HepG2 (cell line): ENCODE results near the gene NECAB2. TPM values are rescaled to one million over a fixed set of nuclear protein-coding genes. Genes with fewer than 3 reads are reported as not detected.
A peak's percentile ranks its signal among the peaks of the same experiment; 100 is the strongest.

Experiments used
- ATAC-seq: fragments of 200-7000 bp; cut with Tn5 transposase; 3 replicates; pipeline ENCODE4 v1.9.1; 2020; ENCODE audit warnings: mild to moderate bottlenecking, moderate library complexity
- BruUV-seq: library from RNA; stranded (reverse); fragments of 400-500 nt; replicated peaks from 2 replicates; lab custom pipeline; 2021; lab: Mats Ljungman, UMichigan
- CTCF ChIA-PET: fragments of 300-600 bp; formaldehyde crosslinking; extraction: SDS; loops from one replicate; lab custom pipeline; 2021; ENCODE audit warnings: low total read pairs, inconsistent platforms, low intra/inter-chr PET ratio; lab: Yijun Ruan, JAX
- POLR2A ChIA-PET: fragments of 350-600 bp; sonication (Branson Sonifier 250); formaldehyde crosslinking; loops from one replicate; lab custom pipeline; 2020; ENCODE audit warnings: antibody characterized with exemption, inconsistent platforms; lab: Yijun Ruan, JAX
- DNase-seq: peaks from one replicate; pipeline ENCODE4 v3.0.0-alpha.2; 2015; ENCODE audit warnings: low spot score
- FAIRE-seq: peaks from 3 replicates; lab custom pipeline; 2011; peaks lifted over from hg19 to GRCh38; lab: Jason Lieb, UNC
- H2AFZ ChIP-seq: one replicate; pipeline ENCODE4 v1.6.1; 2011; ENCODE audit warnings: low read length, inconsistent platforms
- H3K27ac ChIP-seq: fragments of 300-600 bp; 3 replicates; pipeline ENCODE4 v1.8.0; 2011; ENCODE audit warnings: mixed run types, mild to moderate bottlenecking, mixed read lengths, low read length, inconsistent platforms; ENCODE audit not compliant: insufficient read depth; ENCODE audit errors: extremely low read length
- H3K27me3 ChIP-seq, 2 experiments: fragments of 200-600 bp in 1 of 2; 2 replicates in 1 of 2; 3 replicates in 1 of 2; pipeline versions ENCODE4 v1.6.0 to v1.8.0; 2011; ENCODE audit warnings: low read length in 2 of 2, mild to moderate bottlenecking in 2 of 2, moderate library complexity in 2 of 2, inconsistent platforms in 1 of 2; ENCODE audit not compliant: insufficient read depth in 2 of 2, control insufficient read depth in 1 of 2
- H3K36me3 ChIP-seq, 2 experiments: fragments of 200-600 bp in 1 of 2; replicated peaks in 1 of 2; 2 replicates in 1 of 2; 3 replicates in 1 of 2; pipeline versions ENCODE4 v1.5.1 to v1.8.0; 2011; ENCODE audit warnings: low read length in 2 of 2, inconsistent platforms in 1 of 2; ENCODE audit not compliant: insufficient read depth in 2 of 2, control insufficient read depth in 1 of 2
- H3K4me1 ChIP-seq: 2 replicates; pipeline ENCODE4 v1.5.1; 2012; ENCODE audit warnings: low read length, inconsistent platforms; ENCODE audit not compliant: insufficient read depth
- H3K4me2 ChIP-seq: 2 replicates; pipeline ENCODE4 v1.6.0; 2011; ENCODE audit warnings: low read depth, low read length, inconsistent platforms
- H3K4me3 ChIP-seq, 3 experiments: fragments of 200-600 bp in 1 of 3; sonication (generic), shearing (Covaris generic) in 1 of 3; replicated peaks in 1 of 3; 2 replicates each; pipeline ENCODE4 v1.5.1; 2011 to 2016; ENCODE audit warnings: low read length in 3 of 3, inconsistent platforms in 2 of 3, low read depth in 2 of 3, mild to moderate bottlenecking in 2 of 3, control low read depth in 1 of 3, mixed read lengths in 1 of 3; ENCODE audit not compliant: insufficient read depth in 1 of 3
- H3K79me2 ChIP-seq: one replicate; pipeline ENCODE4 v1.6.1; 2011; ENCODE audit warnings: low read length, inconsistent platforms; ENCODE audit not compliant: insufficient read depth
- H3K9ac ChIP-seq: 2 replicates; pipeline ENCODE4 v1.6.0; 2011; ENCODE audit warnings: mild to moderate bottlenecking, low read depth, low read length, inconsistent platforms; ENCODE audit not compliant: insufficient read depth
- H3K9me3 ChIP-seq: 2 replicates; pipeline ENCODE4 v1.5.1; 2012; ENCODE audit warnings: mild to moderate bottlenecking, low read length
- H4K20me1 ChIP-seq: 2 replicates; pipeline ENCODE4 v1.6.0; 2011; ENCODE audit warnings: inconsistent platforms, mild to moderate bottlenecking, low read length, moderate library complexity; ENCODE audit not compliant: insufficient read depth
- CBX2 ChIP-seq, 2 experiments: fragments of 200-600 bp in 1 of 2; sonication (generic); formaldehyde crosslinking in 1 of 2; IDR thresholded peaks; 2 replicates each; pipeline versions ENCODE4 v1.7.0 to v1.8.1; 2018 to 2022; ENCODE audit warnings: low read depth in 2 of 2, low read length in 1 of 2, mild to moderate bottlenecking in 1 of 2, missing genetic modification reagents in 1 of 2
- HNRNPL ChIP-seq: fragments of 200-400 bp; formaldehyde crosslinking; IDR thresholded peaks from 2 replicates; pipeline ENCODE4 v1.6.1; 2017; ENCODE audit warnings: mild to moderate bottlenecking, low read depth, low read length
- IRF1 ChIP-seq: sonication (generic); formaldehyde crosslinking; IDR thresholded peaks from 2 replicates; pipeline ENCODE4 v1.4.0; 2020; ENCODE audit warnings: low read depth, mild to moderate bottlenecking, missing genetic modification reagents
- IRF9 ChIP-seq: sonication (generic); formaldehyde crosslinking; IDR thresholded peaks from 2 replicates; pipeline ENCODE4 v1.8.0; 2022; ENCODE audit warnings: missing genetic modification reagents, mild to moderate bottlenecking, borderline replicate concordance
- KDM5B ChIP-seq: sonication (generic); formaldehyde crosslinking; IDR thresholded peaks from 2 replicates; pipeline ENCODE4 v1.4.0; 2020; ENCODE audit warnings: missing genetic modification reagents, mild to moderate bottlenecking, borderline replicate concordance
- MAX ChIP-seq: IDR thresholded peaks from 2 replicates; pipeline ENCODE4 v1.6.1; 2012; ENCODE audit warnings: inconsistent platforms
- MXD1 ChIP-seq: sonication (generic); formaldehyde crosslinking; IDR thresholded peaks from 2 replicates; pipeline ENCODE4 v1.4.0; 2020; ENCODE audit warnings: mild to moderate bottlenecking, missing genetic modification reagents
- NFATC3 ChIP-seq: sonication (generic); formaldehyde crosslinking; IDR thresholded peaks from 2 replicates; pipeline ENCODE4 v1.5.1; 2020; ENCODE audit warnings: mild to moderate bottlenecking, missing genetic modification reagents
- PCBP1 ChIP-seq: fragments of 200-400 bp; formaldehyde crosslinking; IDR thresholded peaks from 2 replicates; pipeline ENCODE4 v1.6.1; 2017; ENCODE audit warnings: mild to moderate bottlenecking, low read depth, low read length, borderline replicate concordance
- PPARG ChIP-seq: conservative IDR thresholded peaks from 2 replicates; pipeline ENCODE4 v1.6.1; 2016; ENCODE audit warnings: missing biosample characterization, missing genetic modification reagents
- SRSF1 ChIP-seq: fragments of 200-400 bp; formaldehyde crosslinking; optimal IDR thresholded peaks from 2 replicates; pipeline ENCODE3; 2017; ENCODE audit warnings: mild to moderate bottlenecking, low read depth, low read length, moderate library complexity
- USF2 ChIP-seq, 2 experiments: sonication (generic) in 1 of 2; formaldehyde crosslinking in 1 of 2; IDR thresholded peaks; 2 replicates each; pipeline versions ENCODE4 v1.5.1 to v1.6.1; 2011 to 2020; ENCODE audit warnings: borderline replicate concordance in 1 of 2, low read depth in 1 of 2, low read length in 1 of 2, mild to moderate bottlenecking in 1 of 2, missing genetic modification reagents in 1 of 2, moderate library complexity in 1 of 2
- ZMYM4 ChIP-seq: sonication (generic); formaldehyde crosslinking; IDR thresholded peaks from 2 replicates; pipeline ENCODE4 v1.8.1; 2023; ENCODE audit warnings: mild to moderate bottlenecking, missing genetic modification reagents
- ZNF138 ChIP-seq: sonication (generic); formaldehyde crosslinking; IDR thresholded peaks from 2 replicates; pipeline ENCODE4 v1.5.0; 2020; ENCODE audit warnings: mild to moderate bottlenecking, low read depth, missing genetic modification reagents
- ZNF263 ChIP-seq: sonication (generic); formaldehyde crosslinking; IDR thresholded peaks from 2 replicates; pipeline ENCODE4 v1.4.0; 2020; ENCODE audit warnings: missing genetic modification reagents
- ZNF296 ChIP-seq: sonication (generic); formaldehyde crosslinking; conservative IDR thresholded peaks from 2 replicates; pipeline ENCODE4 v1.5.0; 2020; ENCODE audit warnings: mild to moderate bottlenecking, missing genetic modification reagents
- ZNF768 ChIP-seq: sonication (generic); formaldehyde crosslinking; IDR thresholded peaks from 2 replicates; pipeline ENCODE4 v1.4.0; 2020; ENCODE audit warnings: missing genetic modification reagents
- ZNF788 ChIP-seq: sonication (generic); formaldehyde crosslinking; IDR thresholded peaks from 2 replicates; pipeline ENCODE4 v1.5.0; 2020; ENCODE audit warnings: mild to moderate bottlenecking, missing genetic modification reagents, borderline replicate concordance
- ZSCAN22 ChIP-seq: sonication (generic); formaldehyde crosslinking; IDR thresholded peaks from 2 replicates; pipeline ENCODE4 v1.4.0; 2020; ENCODE audit warnings: mild to moderate bottlenecking, missing genetic modification reagents
- WGBS: methylation state at CpG from one replicate; pipeline ENCODE4 v1.1.6; 2017; ENCODE audit warnings: low lambda C conversion rate; 5-methylcytosine and 5-hydroxymethylcytosine counted together
- in situ Hi-C: cut with HindIII; loops from 2 replicates; pipeline ENCODE4 v1.10.0; 2017; ENCODE audit warnings: low pct_unique_long_range_greater_than_20kb; ENCODE audit not compliant: extremely low pct_ligation_motif_present
- intact Hi-C: fragments of 100-400 bp; cut with micrococcal nuclease; formaldehyde crosslinking; loops from one replicate; pipeline ENCODE4 v1.10.0; 2022; ENCODE audit not compliant: unreplicated experiment
- polyA plus RNA-seq, 8 experiments: library from polyadenylated mRNA; depleted of rRNA in 3 of 8; stranded (reverse) in 7 of 8; unstranded in 1 of 8; fragments of >200 nt; fragmentation: Illumina TruSeq in 4 of 8; extraction: Trizol in 4 of 8; gene quantifications; 2 replicates each; pipeline versions ENCODE4 v1.2.1 to v1.2.3, GENCODE V29; 2011 to 2016; ENCODE audit warnings: low read depth in 4 of 8, missing spikeins in 1 of 8, mixed read lengths in 1 of 8; ENCODE audit not compliant: insufficient read depth in 1 of 8
- total RNA-seq, 5 experiments: library from RNA; depleted of rRNA; stranded (reverse); fragments of >200 nt; fragmentation: Illumina TruSeq; extraction: Trizol; gene quantifications; 2 replicates each; pipeline ENCODE4 v1.2.3, GENCODE V29; 2016; ENCODE audit warnings: low read depth in 1 of 5

Gene NECAB2
- total and polyA plus RNA-seq, 2 of the 13 experiments (the other 11 are each of a cell fraction or from before 2014, with no cell fraction given): 0.21 to 0.49 TPM

- Histone ChIP-seq H2AFZ (no peak overlapping the region), H3K36me3 (no peaks in the 10 kb centered on the region), H3K4me3 (peak overlapping the region in 1 of 3 experiments; percentile 30; a peak in 1 of 6 replicates), H3K27ac (no peak overlapping the region), H3K9ac (no peak overlapping the region), H3K4me1 (peaks cover 97% of the 10 kb centered on the region), H3K4me2 (peak overlapping the region; percentile 55), H4K20me1 (no peaks in the 10 kb centered on the region), H3K9me3 (no peaks in the 10 kb centered on the region), H3K27me3 (peaks cover 0 to 3% of the 10 kb centered on the region in 2 experiments; a peak in 1 of 5 replicates), H3K79me2 (no peaks in the 10 kb centered on the region)
- POLR2A ChIA-PET: no interaction called here
- 74% methylated on average over 24 of the region's 24 CpGs for WGBS
- ATAC-seq (no peak), FAIRE-seq (no peak), DNase-seq (no peak)
- BruUV-seq: no TSS peak
- in situ Hi-C loops: no loop called here
- intact Hi-C loops: no loop called here
- CTCF ChIA-PET: no interaction called here
- TF ChIP-seq CBX2 (IDR thresholded peaks at IDR 0.05; ENCODE audit: low read depth, low read length) (no peak), CBX2 (CRISPR knock-in tag; IDR thresholded peaks at IDR 0.05; ENCODE audit: low read depth) (no peak), ZNF768 (CRISPR knock-in tag) (peak; percentile 98), USF2 (IDR thresholded peaks at IDR 0.05; ENCODE audit: low read depth, low read length) (no peak), USF2 (CRISPR knock-in tag; IDR thresholded peaks at IDR 0.05; ENCODE audit: borderline replicate concordance) (no peak), IRF9 (CRISPR knock-in tag) (no peak), ZNF263 (CRISPR knock-in tag) (peak; percentile 80; the same call in 1 of the 2 replicates), KDM5B (CRISPR knock-in tag) (0 out of 2 replicates have a peak, but pooled peaks have one; percentile 12), ZNF788 (CRISPR knock-in tag) (0 out of 2 replicates have a peak, but pooled peaks have one; percentile 43), MXD1 (CRISPR knock-in tag) (0 out of 2 replicates have a peak, but pooled peaks have one; percentile 46), MAX (no peak), ZSCAN22 (CRISPR knock-in tag) (no peak), ZNF296 (CRISPR knock-in tag) (no peak), NFATC3 (CRISPR knock-in tag) (no peak), SRSF1 (peak; percentile 13), ZMYM4 (CRISPR knock-in tag) (no peak), IRF1 (CRISPR knock-in tag) (no peak), HNRNPL (0 out of 2 replicates have a peak, but pooled peaks have one; percentile 18), ZNF138 (CRISPR knock-in tag) (0 out of 2 replicates have a peak, but pooled peaks have one; percentile 30), PPARG (CRISPR knock-in tag) (no peak), PCBP1 (0 out of 2 replicates have a peak, but pooled peaks have one; percentile 36)
These were observed 21.8 kb upstream of the NECAB2 start for GRCh38 chr16:83946154-83946780.
